IPS-18a (cell line): ENCODE data around the gene ENDOD1.
"Not testable (repeated sequence)": the region's sequence is repeated elsewhere in the genome, so short reads cannot be mapped to it uniquely, and the experiment has no call there.

Experiments used
- H3K27ac ChIP-seq: one replicate; pipeline ENCODE4 v1.5.1; 2013; ENCODE audit warnings: low read length
- H3K27me3 ChIP-seq: one replicate; pipeline ENCODE4 v1.6.1; 2013; ENCODE audit warnings: mild to moderate bottlenecking, low read length; ENCODE audit not compliant: control insufficient read depth, insufficient read depth
- H3K36me3 ChIP-seq: one replicate; pipeline ENCODE4 v1.6.1; 2013; ENCODE audit warnings: low read depth, low read length; ENCODE audit not compliant: control insufficient read depth
- H3K4me1 ChIP-seq: one replicate; pipeline ENCODE4 v1.6.1; 2013; ENCODE audit warnings: low read depth, low read length; ENCODE audit not compliant: control insufficient read depth
- H3K4me3 ChIP-seq: one replicate; pipeline ENCODE4 v1.5.1; 2013; ENCODE audit warnings: low read length
- H3K9ac ChIP-seq: one replicate; pipeline ENCODE4 v1.6.1; 2013; ENCODE audit warnings: mild to moderate bottlenecking, low read length, moderate library complexity
- H3K9me3 ChIP-seq: one replicate; pipeline ENCODE4 v1.6.1; 2013; ENCODE audit warnings: low read depth, low read length; ENCODE audit not compliant: control insufficient read depth

Gene ENDOD1, protein sequence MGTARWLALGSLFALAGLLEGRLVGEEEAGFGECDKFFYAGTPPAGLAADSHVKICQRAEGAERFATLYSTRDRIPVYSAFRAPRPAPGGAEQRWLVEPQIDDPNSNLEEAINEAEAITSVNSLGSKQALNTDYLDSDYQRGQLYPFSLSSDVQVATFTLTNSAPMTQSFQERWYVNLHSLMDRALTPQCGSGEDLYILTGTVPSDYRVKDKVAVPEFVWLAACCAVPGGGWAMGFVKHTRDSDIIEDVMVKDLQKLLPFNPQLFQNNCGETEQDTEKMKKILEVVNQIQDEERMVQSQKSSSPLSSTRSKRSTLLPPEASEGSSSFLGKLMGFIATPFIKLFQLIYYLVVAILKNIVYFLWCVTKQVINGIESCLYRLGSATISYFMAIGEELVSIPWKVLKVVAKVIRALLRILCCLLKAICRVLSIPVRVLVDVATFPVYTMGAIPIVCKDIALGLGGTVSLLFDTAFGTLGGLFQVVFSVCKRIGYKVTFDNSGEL

GRCh38 chr11:95089620-95090542, at the start of gene ENDOD1:
Gene ENDOD1, plus strand, starts transcription at chr11:95089846. Its CDS starts 82 bp downstream, at chr11:95089928.
- Histone ChIP-seq H3K27ac (no peak within 1 kb of the TSS), H3K9me3 (no peaks in the 10 kb centered on the region), H3K9ac (peak within 1 kb of the TSS; percentile 15), H3K27me3 (peaks cover 37% of the 10 kb centered on the region), H3K4me1 (peaks cover 9% of the 10 kb centered on the region), H3K36me3 (no peaks in the 10 kb centered on the region), H3K4me3 (peak within 1 kb of the TSS; percentile 72)

- no peaks in the 10 kb centered on the region for H3K27me3 ChIP-seq
- H3K4me1 ChIP-seq = no peaks in the 10 kb centered on the region
- no peak overlapping the region for H3K27ac ChIP-seq
- H3K4me3 ChIP-seq = no peak overlapping the region
- H3K9me3 ChIP-seq = no peaks in the 10 kb centered on the region
- no peaks in the 10 kb centered on the region for H3K36me3 ChIP-seq
- no peak overlapping the region for H3K9ac ChIP-seq
Observed at GRCh38 chr11:95042239-95042638, 47.4 kb upstream of the ENDOD1 start.

DNA sequence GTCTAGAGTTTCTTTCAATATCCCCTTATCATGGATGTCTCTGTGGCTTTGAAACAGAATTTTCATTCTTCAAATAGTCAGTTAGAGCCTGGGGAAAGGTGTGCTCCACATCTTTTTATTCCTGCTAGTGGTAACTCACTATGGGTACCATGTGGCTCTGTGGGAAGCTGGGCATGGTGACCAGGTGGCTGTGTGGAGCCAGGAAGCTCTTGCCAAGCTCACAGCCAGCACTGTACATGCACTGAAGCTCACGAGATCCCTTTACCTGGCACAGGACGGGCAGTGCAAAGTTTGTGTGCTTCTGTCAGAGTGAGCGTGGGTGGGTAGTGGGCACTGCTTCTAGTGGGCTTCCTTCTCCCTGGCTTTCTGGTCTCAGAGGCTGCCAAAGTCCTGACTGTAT, 46.7 kb upstream of the ENDOD1 start:
- Histone ChIP-seq H3K27me3 (no peaks in the 10 kb centered on the region), H3K36me3 (no peaks in the 10 kb centered on the region), H3K4me1 (no peaks in the 10 kb centered on the region), H3K9ac (no peak overlapping the region), H3K4me3 (no peak overlapping the region), H3K27ac (no peak overlapping the region), H3K9me3 (no peaks in the 10 kb centered on the region)

- no peaks in the 10 kb centered on the region for H3K27me3 ChIP-seq
- no peaks in the 10 kb centered on the region for H3K4me1 ChIP-seq
- no peak overlapping the region for H3K27ac ChIP-seq
Observed at GRCh38 chr11:95044010-95044409, 45.6 kb upstream of the ENDOD1 start.

DNA sequence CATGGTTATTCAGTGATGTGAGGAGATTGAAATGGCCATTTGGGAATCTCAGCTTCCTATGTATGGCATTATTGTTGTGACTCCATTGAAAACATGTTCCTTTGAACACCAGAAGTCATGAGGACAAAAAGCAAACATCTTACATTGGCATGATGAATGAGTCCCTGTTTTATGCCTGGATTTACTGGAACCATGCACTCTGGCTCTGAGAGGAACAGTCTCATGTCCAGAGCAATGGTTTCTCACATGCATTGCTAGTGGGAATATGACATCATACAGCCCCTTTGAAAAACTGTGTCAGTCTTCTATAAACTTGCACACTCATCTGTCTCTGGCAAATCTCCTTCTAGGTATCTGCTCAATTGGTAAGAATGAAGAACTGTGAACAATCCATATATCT, 43.8 kb upstream of the ENDOD1 start:
- no peaks in the 10 kb centered on the region for H3K27me3 ChIP-seq

More at GRCh38 chr11:95044010-95044409, 45.6 kb upstream of the ENDOD1 start:
- no peaks in the 10 kb centered on the region for H3K36me3 ChIP-seq
- H3K9me3 ChIP-seq = no peaks in the 10 kb centered on the region
- no peak overlapping the region for H3K4me3 ChIP-seq
- no peak overlapping the region for H3K9ac ChIP-seq

DNA sequence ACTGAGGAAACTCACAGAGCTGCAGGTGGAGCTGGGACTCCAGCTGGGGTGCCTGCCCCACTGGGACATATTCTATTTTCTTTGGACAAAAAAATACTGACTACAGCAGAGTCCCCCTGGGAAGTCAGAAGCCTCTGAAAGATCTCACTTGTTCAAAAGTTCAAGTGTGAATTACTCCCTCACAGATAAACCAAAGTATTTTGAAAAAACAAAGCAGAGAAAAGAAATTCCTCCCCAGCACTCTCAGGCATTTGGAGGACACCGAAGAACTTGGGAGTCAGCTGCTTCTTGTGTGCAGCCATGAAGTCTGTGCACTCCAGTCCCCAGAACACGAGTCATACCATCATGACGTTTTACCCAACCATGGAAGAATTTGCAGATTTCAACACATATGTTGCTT, 40.5 kb upstream of the ENDOD1 start, which contains the start of gene KDM4F:
Gene KDM4F, plus strand, starts transcription at position 301 of the 400 bp plus-strand sequence.
- not testable (repeated sequence) for H3K27me3 ChIP-seq, H3K9me3 ChIP-seq, H3K36me3 ChIP-seq, H3K4me3 ChIP-seq, H3K27ac ChIP-seq, H3K9ac ChIP-seq, H3K4me1 ChIP-seq

More for the DNA sequence above, 43.8 kb upstream of the ENDOD1 start:
- Histone ChIP-seq H3K4me3 (no peak overlapping the region), H3K27ac (no peak overlapping the region), H3K36me3 (no peaks in the 10 kb centered on the region), H3K4me1 (no peaks in the 10 kb centered on the region), H3K9ac (no peak overlapping the region), H3K9me3 (no peaks in the 10 kb centered on the region)

- no peak overlapping the region for H3K4me3 ChIP-seq
- H3K4me1 ChIP-seq = no peaks in the 10 kb centered on the region
- no peak overlapping the region for H3K27ac ChIP-seq
- no peaks in the 10 kb centered on the region for H3K36me3 ChIP-seq
- no peak overlapping the region for H3K9ac ChIP-seq
- no peaks in the 10 kb centered on the region for H3K27me3 ChIP-seq
- H3K9me3 ChIP-seq = no peaks in the 10 kb centered on the region
Observed at GRCh38 chr11:95050595-95051202, 38.9 kb upstream of the ENDOD1 start.

DNA sequence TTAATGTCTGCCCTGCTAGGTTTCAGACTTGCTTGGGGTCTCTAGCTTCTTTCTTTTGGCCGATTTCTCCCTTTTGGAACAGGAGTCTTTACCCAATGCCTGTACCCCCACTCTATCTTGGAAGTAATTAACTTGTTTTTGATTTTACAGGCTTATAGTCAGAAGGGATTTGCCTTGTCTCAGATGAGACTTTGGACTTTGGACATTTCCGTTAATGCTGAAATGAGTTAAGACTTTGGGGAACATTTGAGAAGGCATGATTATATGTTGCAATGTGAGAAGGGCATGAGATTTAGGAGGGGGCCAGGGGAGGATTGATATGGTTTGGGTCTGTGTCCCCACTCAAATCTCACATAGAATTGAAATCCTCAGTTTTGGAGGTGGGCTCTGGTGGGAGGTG, 35.3 kb upstream of the ENDOD1 start:
- H3K27ac ChIP-seq = no peak overlapping the region

DNA sequence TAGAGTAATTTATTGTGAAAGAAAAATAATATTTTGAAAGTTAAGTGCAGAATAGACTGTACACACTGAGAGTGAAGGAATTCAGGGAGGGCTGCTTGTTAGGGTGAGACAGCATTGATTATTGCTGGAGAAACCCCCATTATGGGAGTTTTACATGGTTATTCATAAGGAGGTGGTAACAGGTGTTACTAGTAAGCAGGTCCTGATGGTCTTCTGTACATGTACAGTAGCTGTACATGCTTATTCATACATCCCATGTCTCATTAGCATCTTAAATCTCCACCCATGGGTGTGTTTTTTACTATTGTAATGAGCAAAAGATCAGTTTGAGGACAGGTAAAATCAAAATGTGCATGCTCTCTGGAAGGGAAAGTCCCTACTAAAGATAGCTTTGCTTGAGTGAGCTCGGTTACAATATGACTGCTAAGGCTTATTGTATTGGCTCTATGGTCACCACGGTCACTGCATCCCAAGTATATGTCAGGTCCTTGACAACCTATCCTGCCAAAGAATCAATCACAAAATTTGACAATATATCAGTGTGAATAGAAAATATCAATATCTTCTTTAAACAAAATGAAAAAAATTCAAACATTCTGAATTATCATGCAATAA, 34.3 kb upstream of the ENDOD1 start:
- Histone ChIP-seq H3K4me1 (no peaks in the 10 kb centered on the region), H3K9me3 (no peaks in the 10 kb centered on the region), H3K27me3 (no peaks in the 10 kb centered on the region), H3K9ac (no peak overlapping the region), H3K36me3 (no peaks in the 10 kb centered on the region), H3K27ac (no peak overlapping the region), H3K4me3 (no peak overlapping the region)

More for the DNA sequence above, 35.3 kb upstream of the ENDOD1 start:
- no peaks in the 10 kb centered on the region for H3K36me3 ChIP-seq
- no peak overlapping the region for H3K9ac ChIP-seq
- no peaks in the 10 kb centered on the region for H3K9me3 ChIP-seq
- no peak overlapping the region for H3K4me3 ChIP-seq
- no peaks in the 10 kb centered on the region for H3K4me1 ChIP-seq
- no peaks in the 10 kb centered on the region for H3K27me3 ChIP-seq

DNA sequence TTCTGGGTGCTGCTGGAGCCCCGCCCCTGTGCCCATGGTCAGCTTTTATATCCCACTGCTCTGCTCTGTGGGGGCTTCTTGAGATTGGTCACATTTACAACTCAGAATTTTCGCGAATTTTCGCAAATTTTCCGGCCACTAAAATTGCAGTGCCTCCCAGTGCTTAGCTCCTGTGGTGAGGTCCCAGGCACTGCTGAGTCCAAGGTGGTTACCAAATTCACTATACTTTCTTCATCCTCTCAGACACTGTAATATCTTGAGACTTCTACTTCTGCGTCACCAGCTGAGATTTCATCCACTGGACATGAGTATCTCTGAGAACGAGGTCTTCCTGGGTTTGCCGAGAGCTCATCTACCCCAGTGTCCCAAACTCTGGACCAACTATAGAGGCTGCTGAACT, 31.7 kb upstream of the ENDOD1 start:
- Histone ChIP-seq H3K27ac (no peak overlapping the region), H3K36me3 (no peaks in the 10 kb centered on the region), H3K4me1 (no peaks in the 10 kb centered on the region), H3K9me3 (no peaks in the 10 kb centered on the region), H3K27me3 (no peaks in the 10 kb centered on the region), H3K4me3 (no peak overlapping the region), H3K9ac (no peak overlapping the region)

GRCh38 chr11:95058621-95059020, 31.0 kb upstream of the ENDOD1 start:
- H3K4me1 ChIP-seq = no peaks in the 10 kb centered on the region
- no peaks in the 10 kb centered on the region for H3K36me3 ChIP-seq
- no peak overlapping the region for H3K27ac ChIP-seq
- no peak overlapping the region for H3K4me3 ChIP-seq
- no peaks in the 10 kb centered on the region for H3K9me3 ChIP-seq
- no peaks in the 10 kb centered on the region for H3K27me3 ChIP-seq
- H3K9ac ChIP-seq = no peak overlapping the region
